ENCODE data around the gene FIZ1. TPM values are rescaled to one million over a fixed set of nuclear protein-coding genes. Genes with fewer than 3 reads are reported as not detected.

Gene FIZ1
- total RNA-seq, 1 donor from 2014 or later, result 21.5 TPM

GRCh38 chr19:55613930-55614710 lies 14.8 kb upstream of the FIZ1 start:
- no peak for DNase-seq (ENCODE audit: low spot score)
- peaks cover 15% of the 10 kb centered on the region for H3K27me3 Mint-ChIP-seq (ENCODE audit: unreplicated experiment)

DNA sequence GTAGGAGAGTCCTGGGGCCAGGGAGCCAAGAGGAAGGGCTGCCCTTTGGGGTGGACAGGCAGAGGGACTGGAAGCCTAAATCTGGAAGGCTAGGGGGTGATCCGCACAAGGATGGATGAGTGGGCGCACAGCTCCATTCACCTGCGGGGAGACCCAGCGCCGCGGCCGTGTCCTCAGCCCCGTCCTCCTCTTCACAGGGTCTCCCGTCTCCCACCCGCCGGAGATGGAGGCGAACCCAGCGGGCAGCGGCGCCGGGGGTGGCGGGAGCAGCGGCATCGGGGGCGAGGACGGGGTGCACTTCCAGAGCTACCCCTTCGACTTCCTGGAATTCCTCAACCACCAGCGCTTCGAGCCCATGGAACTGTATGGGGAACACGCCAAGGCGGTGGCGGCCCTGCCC lies 14.1 kb upstream of the FIZ1 start:
- H3K27me3 Mint-ChIP-seq (ENCODE audit: unreplicated experiment), result peaks cover 15% of the 10 kb centered on the region
- no peak for DNase-seq (ENCODE audit: low spot score)
- H3K4me3 Mint-ChIP-seq (ENCODE audit: unreplicated experiment), result no peak overlapping the region
- H3K27ac Mint-ChIP-seq (ENCODE audit: unreplicated experiment), result no peak overlapping the region
- H3K4me1 Mint-ChIP-seq (ENCODE audit: unreplicated experiment), result peaks cover 2% of the 10 kb centered on the region
- peaks cover 22% of the 10 kb centered on the region for H3K36me3 Mint-ChIP-seq (ENCODE audit: low read depth, unreplicated experiment)
- TF ChIP-seq, protein P1, sequence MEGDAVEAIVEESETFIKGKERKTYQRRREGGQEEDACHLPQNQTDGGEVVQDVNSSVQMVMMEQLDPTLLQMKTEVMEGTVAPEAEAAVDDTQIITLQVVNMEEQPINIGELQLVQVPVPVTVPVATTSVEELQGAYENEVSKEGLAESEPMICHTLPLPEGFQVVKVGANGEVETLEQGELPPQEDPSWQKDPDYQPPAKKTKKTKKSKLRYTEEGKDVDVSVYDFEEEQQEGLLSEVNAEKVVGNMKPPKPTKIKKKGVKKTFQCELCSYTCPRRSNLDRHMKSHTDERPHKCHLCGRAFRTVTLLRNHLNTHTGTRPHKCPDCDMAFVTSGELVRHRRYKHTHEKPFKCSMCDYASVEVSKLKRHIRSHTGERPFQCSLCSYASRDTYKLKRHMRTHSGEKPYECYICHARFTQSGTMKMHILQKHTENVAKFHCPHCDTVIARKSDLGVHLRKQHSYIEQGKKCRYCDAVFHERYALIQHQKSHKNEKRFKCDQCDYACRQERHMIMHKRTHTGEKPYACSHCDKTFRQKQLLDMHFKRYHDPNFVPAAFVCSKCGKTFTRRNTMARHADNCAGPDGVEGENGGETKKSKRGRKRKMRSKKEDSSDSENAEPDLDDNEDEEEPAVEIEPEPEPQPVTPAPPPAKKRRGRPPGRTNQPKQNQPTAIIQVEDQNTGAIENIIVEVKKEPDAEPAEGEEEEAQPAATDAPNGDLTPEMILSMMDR (IDR thresholded peaks at IDR 0.05; ENCODE audit: unreplicated experiment), result no peak
- no peaks in the 10 kb centered on the region for H3K9me3 Mint-ChIP-seq (ENCODE audit: unreplicated experiment)

More at GRCh38 chr19:55613930-55614710, 14.8 kb upstream of the FIZ1 start:
- no peak overlapping the region for H3K27ac Mint-ChIP-seq (ENCODE audit: unreplicated experiment)
- no peak overlapping the region for H3K4me3 Mint-ChIP-seq (ENCODE audit: unreplicated experiment)
- H3K36me3 Mint-ChIP-seq (ENCODE audit: low read depth, unreplicated experiment), result peaks cover 22% of the 10 kb centered on the region
- no peaks in the 10 kb centered on the region for H3K9me3 Mint-ChIP-seq (ENCODE audit: unreplicated experiment)
- peaks cover 2% of the 10 kb centered on the region for H3K4me1 Mint-ChIP-seq (ENCODE audit: unreplicated experiment)
- TF ChIP-seq, protein P1 (IDR thresholded peaks at IDR 0.05; ENCODE audit: unreplicated experiment), result no peak

DNA sequence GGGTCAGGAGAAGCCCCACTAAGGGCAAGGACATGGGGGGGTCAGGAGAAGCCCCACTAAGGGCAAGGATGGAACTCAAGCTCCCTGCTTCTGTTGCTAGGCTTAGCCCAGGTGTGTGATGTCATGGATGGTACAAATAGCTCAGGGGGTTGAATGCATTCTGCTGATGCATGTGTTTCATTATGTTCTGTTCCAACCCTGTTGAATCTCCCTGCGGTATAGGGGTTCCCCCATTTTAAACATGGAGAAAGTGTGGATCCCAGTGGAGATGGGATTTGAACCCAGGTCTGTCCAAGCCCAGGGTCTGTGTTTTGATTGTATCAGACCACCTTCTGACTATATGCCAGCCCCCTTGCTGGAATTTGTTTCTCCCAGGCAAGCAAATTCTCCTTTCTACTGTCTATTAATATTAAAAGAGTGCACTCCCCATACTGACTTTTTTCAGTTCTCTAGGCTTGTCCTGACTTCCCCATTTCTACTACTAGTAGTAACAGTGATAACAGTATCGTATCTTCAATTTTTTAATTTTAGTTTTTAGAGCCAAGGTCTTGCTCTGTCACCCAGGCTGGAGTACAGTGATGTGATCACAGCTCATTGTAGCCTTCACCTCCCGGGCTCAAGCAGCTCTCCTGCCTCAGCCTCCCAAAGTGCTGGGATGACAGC lies 12.8 kb upstream of the FIZ1 start:
- Mint-ChIP-seq H3K4me1 (ENCODE audit: unreplicated experiment) (peaks cover 5% of the 10 kb centered on the region), H3K36me3 (ENCODE audit: low read depth, unreplicated experiment) (peaks cover 21% of the 10 kb centered on the region), H3K27ac (ENCODE audit: unreplicated experiment) (no peak overlapping the region), H3K27me3 (ENCODE audit: unreplicated experiment) (peaks cover 14% of the 10 kb centered on the region), H3K9me3 (ENCODE audit: unreplicated experiment) (no peaks in the 10 kb centered on the region), H3K4me3 (ENCODE audit: unreplicated experiment) (no peak overlapping the region)
- TF ChIP-seq, protein P1 (IDR thresholded peaks at IDR 0.05; ENCODE audit: unreplicated experiment), result no peak
- no peak for DNase-seq (ENCODE audit: low spot score)

DNA sequence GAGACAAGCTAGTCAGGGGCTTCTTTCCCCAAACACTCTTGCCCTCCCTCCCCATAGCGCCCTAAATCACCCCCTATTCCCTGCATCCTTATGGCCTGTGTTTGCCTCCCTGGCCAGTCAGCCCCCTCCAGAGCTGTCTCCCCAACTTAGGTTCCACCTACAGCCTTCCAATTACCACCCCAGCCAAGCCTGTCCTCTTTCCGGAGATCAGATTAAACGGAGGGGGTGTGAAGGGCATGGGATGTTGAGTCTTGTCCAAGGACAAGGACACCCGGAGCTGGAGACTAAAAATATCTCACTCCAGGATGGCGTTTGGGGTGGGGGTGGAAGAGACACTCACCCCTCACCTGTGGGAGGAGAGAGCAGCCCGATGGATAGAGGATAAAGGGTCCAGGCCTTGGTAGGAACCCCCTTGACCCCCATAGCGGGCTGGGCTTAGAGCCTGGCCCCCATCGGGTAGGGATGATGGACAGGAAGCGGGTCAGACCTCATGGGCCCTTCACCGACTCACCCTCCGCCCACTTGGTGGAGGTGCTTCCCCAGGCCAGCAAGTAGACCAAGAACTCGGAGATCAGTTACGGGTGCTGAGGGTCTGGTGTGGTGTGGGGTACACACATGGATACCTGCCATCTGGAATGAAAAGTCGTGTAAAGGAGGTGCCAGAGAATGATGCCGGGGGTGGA lies 12.1 kb upstream of the FIZ1 start:
- TF ChIP-seq, protein P1 (IDR thresholded peaks at IDR 0.05; ENCODE audit: unreplicated experiment), result no peak
- peaks cover 12% of the 10 kb centered on the region for H3K27me3 Mint-ChIP-seq (ENCODE audit: unreplicated experiment)
- H3K4me1 Mint-ChIP-seq (ENCODE audit: unreplicated experiment), result peaks cover 12% of the 10 kb centered on the region
- no peak overlapping the region for H3K4me3 Mint-ChIP-seq (ENCODE audit: unreplicated experiment)
- no peak for DNase-seq (ENCODE audit: low spot score)
- peaks cover under 1% of the 10 kb centered on the region for H3K9me3 Mint-ChIP-seq (ENCODE audit: unreplicated experiment)
- no peak overlapping the region for H3K27ac Mint-ChIP-seq (ENCODE audit: unreplicated experiment)
- H3K36me3 Mint-ChIP-seq (ENCODE audit: low read depth, unreplicated experiment), result peaks cover 24% of the 10 kb centered on the region
